Measurements from ENCODE around the gene PACSIN3.
A peak's percentile ranks its signal among the peaks of the same experiment; 100 is the strongest.

PACSIN3 gene

GRCh38 chr11:47185305-47186075, 744 bp downstream of the PACSIN3 start:
- Mint-ChIP-seq H3K27me3 (ENCODE audit: low read depth) (peaks cover 35% of the 10 kb centered on the region), H3K9me3 (no peaks in the 10 kb centered on the region)

GRCh38 chr11:47184711-47185304, 1.4 kb downstream of the PACSIN3 start:
- Mint-ChIP-seq H3K4me3 (peak overlapping the region; percentile 26), H3K27ac (no peak overlapping the region), H3K27me3 (ENCODE audit: low read depth) (peaks cover 31% of the 10 kb centered on the region), H3K36me3 (ENCODE audit: low read depth) (no peaks in the 10 kb centered on the region), H3K9me3 (no peaks in the 10 kb centered on the region), H3K4me1 (ENCODE audit: low read depth) (peaks cover 8% of the 10 kb centered on the region)
- DNase-seq (ENCODE audit: low spot score): no peak

More at GRCh38 chr11:47185305-47186075, 744 bp downstream of the PACSIN3 start:
- no peak overlapping the region for H3K27ac Mint-ChIP-seq
- H3K4me1 Mint-ChIP-seq (ENCODE audit: low read depth): peaks cover 8% of the 10 kb centered on the region
- peak overlapping the region; percentile 18 for H3K4me3 Mint-ChIP-seq
- DNase-seq (ENCODE audit: low spot score): peak; percentile 14
- no peaks in the 10 kb centered on the region for H3K36me3 Mint-ChIP-seq (ENCODE audit: low read depth)

- no peak overlapping the region for H3K4me3 Mint-ChIP-seq
- no peaks in the 10 kb centered on the region for H3K36me3 Mint-ChIP-seq (ENCODE audit: low read depth)
- DNase-seq (ENCODE audit: low spot score): no peak
- peaks cover 10% of the 10 kb centered on the region for H3K4me1 Mint-ChIP-seq (ENCODE audit: low read depth)
- no peaks in the 10 kb centered on the region for H3K9me3 Mint-ChIP-seq
- peaks cover 24% of the 10 kb centered on the region for H3K27me3 Mint-ChIP-seq (ENCODE audit: low read depth)
- H3K27ac Mint-ChIP-seq: no peak overlapping the region
Measured at GRCh38 chr11:47183969-47184368, 2.3 kb downstream of the PACSIN3 start.

- H3K9me3 Mint-ChIP-seq: no peaks in the 10 kb centered on the region
- no peak overlapping the region for H3K27ac Mint-ChIP-seq
- peaks cover 19% of the 10 kb centered on the region for H3K27me3 Mint-ChIP-seq (ENCODE audit: low read depth)
- DNase-seq (ENCODE audit: low spot score): no peak
- H3K36me3 Mint-ChIP-seq (ENCODE audit: low read depth): no peaks in the 10 kb centered on the region
- no peak overlapping the region for H3K4me3 Mint-ChIP-seq
- peaks cover 10% of the 10 kb centered on the region for H3K4me1 Mint-ChIP-seq (ENCODE audit: low read depth)
Measured at GRCh38 chr11:47183031-47183856, 3.0 kb downstream of the PACSIN3 start.

- no peak for DNase-seq (ENCODE audit: low spot score)
- Mint-ChIP-seq H3K27ac (no peak overlapping the region), H3K4me1 (ENCODE audit: low read depth) (peaks cover 13% of the 10 kb centered on the region), H3K9me3 (no peaks in the 10 kb centered on the region), H3K36me3 (ENCODE audit: low read depth) (no peaks in the 10 kb centered on the region), H3K27me3 (ENCODE audit: low read depth) (peaks cover 10% of the 10 kb centered on the region), H3K4me3 (no peak overlapping the region)
Measured at GRCh38 chr11:47182380-47182779, 3.9 kb downstream of the PACSIN3 start.

GRCh38 chr11:47181271-47181670, 5.0 kb downstream of the PACSIN3 start:
- Mint-ChIP-seq H3K4me3 (no peak overlapping the region), H3K27me3 (ENCODE audit: low read depth) (peaks cover 5% of the 10 kb centered on the region), H3K36me3 (ENCODE audit: low read depth) (peaks cover 2% of the 10 kb centered on the region), H3K27ac (no peak overlapping the region), H3K9me3 (no peaks in the 10 kb centered on the region), H3K4me1 (ENCODE audit: low read depth) (peaks cover 11% of the 10 kb centered on the region)
- no peak for DNase-seq (ENCODE audit: low spot score)

GRCh38 chr11:47180006-47180787, 6.0 kb downstream of the PACSIN3 start:
- H3K27ac Mint-ChIP-seq: no peak overlapping the region
- peaks cover 5% of the 10 kb centered on the region for H3K27me3 Mint-ChIP-seq (ENCODE audit: low read depth)
- no peak for DNase-seq (ENCODE audit: low spot score)
- H3K4me1 Mint-ChIP-seq (ENCODE audit: low read depth): peaks cover 17% of the 10 kb centered on the region
- H3K9me3 Mint-ChIP-seq: no peaks in the 10 kb centered on the region
- H3K36me3 Mint-ChIP-seq (ENCODE audit: low read depth): peaks cover 6% of the 10 kb centered on the region
- H3K4me3 Mint-ChIP-seq: no peak overlapping the region

GRCh38 chr11:47179655-47179991, 6.6 kb downstream of the PACSIN3 start:
- no peak overlapping the region for H3K4me3 Mint-ChIP-seq
- H3K27ac Mint-ChIP-seq: peak overlapping the region; percentile 56
- peaks cover 17% of the 10 kb centered on the region for H3K4me1 Mint-ChIP-seq (ENCODE audit: low read depth)
- H3K36me3 Mint-ChIP-seq (ENCODE audit: low read depth): peaks cover 6% of the 10 kb centered on the region
- DNase-seq (ENCODE audit: low spot score): no peak
- H3K9me3 Mint-ChIP-seq: no peaks in the 10 kb centered on the region
- H3K27me3 Mint-ChIP-seq (ENCODE audit: low read depth): peaks cover 2% of the 10 kb centered on the region

GRCh38 chr11:47178737-47179654, 7.2 kb downstream of the PACSIN3 start:
- H3K4me1 Mint-ChIP-seq (ENCODE audit: low read depth): peaks cover 17% of the 10 kb centered on the region
- no peak for DNase-seq (ENCODE audit: low spot score)
- peaks cover 2% of the 10 kb centered on the region for H3K27me3 Mint-ChIP-seq (ENCODE audit: low read depth)
- H3K4me3 Mint-ChIP-seq: no peak overlapping the region
- H3K36me3 Mint-ChIP-seq (ENCODE audit: low read depth): peaks cover 7% of the 10 kb centered on the region
- no peaks in the 10 kb centered on the region for H3K9me3 Mint-ChIP-seq
- H3K27ac Mint-ChIP-seq: peak overlapping the region; percentile 56

- no peaks in the 10 kb centered on the region for H3K9me3 Mint-ChIP-seq
- H3K27me3 Mint-ChIP-seq (ENCODE audit: low read depth): peaks cover 2% of the 10 kb centered on the region
- DNase-seq (ENCODE audit: low spot score): no peak
- no peak overlapping the region for H3K4me3 Mint-ChIP-seq
- H3K27ac Mint-ChIP-seq: no peak overlapping the region
- peaks cover 13% of the 10 kb centered on the region for H3K36me3 Mint-ChIP-seq (ENCODE audit: low read depth)
- peaks cover 20% of the 10 kb centered on the region for H3K4me1 Mint-ChIP-seq (ENCODE audit: low read depth)
Measured at GRCh38 chr11:47178316-47178715, 7.9 kb downstream of the PACSIN3 start.

- Mint-ChIP-seq H3K27me3 (ENCODE audit: low read depth) (peaks cover 2% of the 10 kb centered on the region), H3K27ac (peak overlapping the region; percentile 99), H3K4me3 (peak overlapping the region; percentile 99), H3K4me1 (ENCODE audit: low read depth) (peaks cover 20% of the 10 kb centered on the region), H3K36me3 (ENCODE audit: low read depth) (peaks cover 14% of the 10 kb centered on the region), H3K9me3 (no peaks in the 10 kb centered on the region)
- DNase-seq (ENCODE audit: low spot score): no peak
Measured at GRCh38 chr11:47177846-47178245, 8.4 kb downstream of the PACSIN3 start.

- Mint-ChIP-seq H3K4me3 (peak overlapping the region; percentile 99), H3K9me3 (no peaks in the 10 kb centered on the region), H3K4me1 (ENCODE audit: low read depth) (peaks cover 20% of the 10 kb centered on the region), H3K36me3 (ENCODE audit: low read depth) (peaks cover 16% of the 10 kb centered on the region), H3K27ac (peak overlapping the region; percentile 99), H3K27me3 (ENCODE audit: low read depth) (peaks cover 2% of the 10 kb centered on the region)
- peak; percentile 74 for DNase-seq (ENCODE audit: low spot score)
Measured at GRCh38 chr11:47177229-47177845, 8.9 kb downstream of the PACSIN3 start.

All from T-helper 2 cell treated with Interferon-gamma antibody and Interleukin-4, amounts not matched to agents 5 μg/mL and 100 μg/mL, for 36 hours (primary cell).